ENCODE results near the gene PIP5K1B. TPM values are rescaled to one million over a fixed set of nuclear protein-coding genes. Genes with fewer than 3 reads are reported as not detected.

PIP5K1B gene
- total and polyA plus RNA-seq, 2 of the 13 experiments (the other 11 are each of a cell fraction or from before 2014, with no cell fraction given), result 15.8 to 17.5 TPM

GRCh38 chr9:69035438-69036308, 330.6 kb downstream of the PIP5K1B start, which contains the start of gene FXN (continued):
- TF ChIP-seq TBP (CRISPR knock-in tag; IDR thresholded peaks at IDR 0.05) (no peak), ATF6 (CRISPR knock-in tag; conservative IDR thresholded peaks at IDR 0.05) (no peak), ZNF749 (CRISPR knock-in tag; IDR thresholded peaks at IDR 0.05; ENCODE audit: borderline replicate concordance) (no peak), ZMYM3 (CRISPR knock-in tag; IDR thresholded peaks at IDR 0.05) (peak; percentile 100), FUBP1 (CRISPR knock-in tag; IDR thresholded peaks at IDR 0.05; ENCODE audit: borderline replicate concordance) (no peak), YEATS2 (CRISPR knock-in tag; IDR thresholded peaks at IDR 0.05; ENCODE audit: borderline replicate concordance) (peak; percentile 52; the same call in 1 of the 2 replicates), KDM5A (IDR thresholded peaks at IDR 0.05; ENCODE audit: borderline replicate concordance, low read length) (0 out of 2 replicates have a peak, but pooled peaks have one; percentile 40), ZNF724P (CRISPR knock-in tag; IDR thresholded peaks at IDR 0.05; ENCODE audit: borderline replicate concordance) (peak; percentile 71; the same call in 1 of the 2 replicates), BATF2 (CRISPR knock-in tag; IDR thresholded peaks at IDR 0.05) (no peak), GPN1 (CRISPR knock-in tag; IDR thresholded peaks at IDR 0.05; ENCODE audit: borderline replicate concordance) (no peak), TAF15 (IDR thresholded peaks at IDR 0.05; ENCODE audit: low read depth, low read length, poor library complexity, severe bottlenecking) (peak; percentile 56), ZNF740 (CRISPR knock-in tag; IDR thresholded peaks at IDR 0.05) (peak; percentile 100), ZNF280B (CRISPR knock-in tag; IDR thresholded peaks at IDR 0.05; ENCODE audit: borderline replicate concordance) (no peak), HNRNPH1 (optimal IDR thresholded peaks at IDR 0.05; ENCODE audit: low read depth, low read length) (no peak), ZNF546 (CRISPR knock-in tag; conservative IDR thresholded peaks at IDR 0.05) (0 out of 2 replicates have a peak, but pooled peaks have one; percentile 25)
